Spleen (tissue), 11 donors: ENCODE data around the gene MPP4. TPM values are rescaled to one million over a fixed set of nuclear protein-coding genes. Genes with fewer than 3 reads are reported as not detected.

Experiments
- DNase-seq: peaks from one replicate; pipeline ENCODE4 v3.0.0-alpha.2; 2020
- H3K27ac ChIP-seq, 8 donors: fragments of 200-600 bp; sonication (generic) in 7 of 8; 1 replicate in 4 of 8; 2 replicates in 4 of 8; pipeline versions ENCODE4 v1.5.0 to v1.8.0; 2016 to 2021; ENCODE audit warnings: inconsistent platforms in 4 of 8, mild to moderate bottlenecking in 4 of 8, moderate library complexity in 1 of 8
- H3K27me3 ChIP-seq, 7 donors: fragments of 200-600 bp; sonication (generic) in 6 of 7; replicated peaks in 1 of 7; 1 replicate in 4 of 7; 2 replicates in 3 of 7; pipeline versions ENCODE4 v1.5.0 to v1.8.0; 2016 to 2021; ENCODE audit warnings: inconsistent platforms in 3 of 7, mild to moderate bottlenecking in 1 of 7
- H3K36me3 ChIP-seq, 6 donors: fragments of 200-600 bp; sonication (generic) in 5 of 6; 1 replicate in 4 of 6; 2 replicates in 2 of 6; pipeline versions ENCODE4 v1.5.0 to v1.8.0; 2016 to 2021; ENCODE audit warnings: inconsistent platforms in 2 of 6
- H3K4me1 ChIP-seq, 6 donors: fragments of 200-600 bp; sonication (generic) in 5 of 6; 1 replicate in 3 of 6; 2 replicates in 3 of 6; pipeline versions ENCODE4 v1.5.0 to v1.8.0; 2016 to 2021; ENCODE audit warnings: inconsistent platforms in 3 of 6
- H3K4me3 ChIP-seq, 8 donors: fragments of 200-600 bp; sonication (generic) in 7 of 8; 1 replicate in 4 of 8; 2 replicates in 4 of 8; pipeline versions ENCODE4 v1.5.0 to v1.8.0; 2016 to 2021; ENCODE audit warnings: inconsistent platforms in 4 of 8, mild to moderate bottlenecking in 4 of 8, moderate library complexity in 2 of 8
- H3K9me3 ChIP-seq, 8 donors: fragments of 200-600 bp; sonication (generic) in 7 of 8; 1 replicate in 4 of 8; 2 replicates in 4 of 8; pipeline versions ENCODE4 v1.5.0 to v1.8.0; 2016 to 2021; ENCODE audit warnings: inconsistent platforms in 4 of 8
- POLR2A ChIP-seq, 3 donors: fragments of 450-650 bp; IDR thresholded peaks; one replicate each; pipeline ENCODE4 v1.5.1; 2017; ENCODE audit warnings: antibody characterized with exemption in 3 of 3, mild to moderate bottlenecking in 1 of 3
- POLR2AphosphoS5 ChIP-seq, 3 donors: sonication (generic); formaldehyde crosslinking; IDR thresholded peaks; one replicate each; pipeline ENCODE4 v1.5.1; 2017; ENCODE audit warnings: antibody characterized with exemption in 3 of 3
- WGBS, 5 donors: extraction: QIAGEN DNeasy Blood & Tissue Kit in 3 of 5; methylation state at CpG; one replicate each; pipeline versions ENCODE4 v1.1.5 to v1.1.7; 2013 to 2018; 5-methylcytosine and 5-hydroxymethylcytosine counted together
- intact Hi-C: fragments of 100-400 bp; cut with DNase I; formaldehyde crosslinking; loops from one replicate; pipeline ENCODE4 v1.15.0; 2023; ENCODE audit warnings: low total_unique reads
- polyA plus RNA-seq, 3 donors: library from polyadenylated mRNA; stranded (reverse); fragments of 200-250 nt; gene quantifications; one replicate each; pipeline ENCODE4 v1.2.1, GENCODE V29; 2013
- small RNA-seq, 4 donors: library from RNA; depleted of rRNA; stranded (forward); fragments of <200 nt; gene quantifications; one replicate each; pipeline ENCODE3, GENCODE V24; 2016
- total RNA-seq, 7 donors: library from RNA; depleted of rRNA in 3 of 7; stranded (reverse); fragments of >200 nt in 3 of 7; fragmentation: NEBNext Ultra II Directional in 4 of 7; extraction: Animal tissue kit (Norgen Biotek cat#: 25700) in 4 of 7; gene quantifications; one replicate each; pipeline versions ENCODE4 v1.1.0 to v1.2.1, GENCODE V29; 2016 to 2021
- TF ChIP-seq, protein P1 (sequence below), 11 experiments: fragments of 200-600 bp in 7 of 11; fragments of 450-650 bp in 4 of 11; sonication (generic) in 4 of 11; IDR thresholded peaks in 8 of 11; conservative IDR thresholded peaks in 3 of 11; 1 replicate in 7 of 11; 2 replicates in 4 of 11; pipeline versions ENCODE4 v1.4.0 to v1.8.0; 2016 to 2021; ENCODE audit warnings: antibody characterized with exemption in 11 of 11, inconsistent platforms in 4 of 11, mild to moderate bottlenecking in 1 of 11
- donor health status: healthy with polysubstance abuse.
- donor health status: DM: no; HTN: no; CAD: no; lungs with moderate emphysema.
- donor health status: DM: no; HTN: no; CAD: no.
- donor health status: Bipolar disorder and iron deficiency.
- donor health status: healthy.
- donor health status: DM: no; HTN: no; CAD: no.
- donor health status: DM: yes; HTN: yes; CAD: no.

Gene MPP4
- total and polyA plus RNA-seq, 10 donors, result 0.13 to 4.3 (median 1.1) TPM

DNA sequence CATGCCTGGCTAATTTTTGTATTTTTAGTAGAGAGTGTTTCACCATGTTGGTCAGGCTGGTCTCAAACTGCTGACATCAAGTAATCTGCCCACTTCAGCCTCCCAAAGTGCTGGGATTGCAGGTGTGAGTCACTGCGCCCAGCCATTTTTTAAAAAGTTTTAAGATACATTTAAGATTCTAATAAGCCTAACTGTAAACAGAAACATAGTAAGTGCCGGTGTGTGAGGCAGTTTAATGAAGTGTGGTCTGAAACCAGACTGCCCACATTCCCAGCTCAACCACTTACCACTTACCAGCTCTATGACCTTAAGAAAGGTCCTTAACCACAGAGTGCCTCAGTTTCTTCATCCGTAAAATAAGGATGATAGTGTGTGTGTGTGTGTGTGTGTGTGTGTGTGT is 97.5 kb downstream of the MPP4 start:
- Histone ChIP-seq H3K27me3 (peaks cover 0 to 4% (median 0%) of the 10 kb centered on the region in 7 donors), H3K9me3 (peaks cover 0 to 16% (median 7%) of the 10 kb centered on the region in 8 donors), H3K4me3 (no peak overlapping the region), H3K27ac (no peak overlapping the region), H3K4me1 (no peaks in the 10 kb centered on the region), H3K36me3 (no peaks in the 10 kb centered on the region)
- DNase-seq, result no peak
- intact Hi-C loops, result no loop called here
- 88 to 96% (median 91%) methylated on average over 3 of the region's 3 CpGs for WGBS, 5 donors
- TF ChIP-seq, protein P1, sequence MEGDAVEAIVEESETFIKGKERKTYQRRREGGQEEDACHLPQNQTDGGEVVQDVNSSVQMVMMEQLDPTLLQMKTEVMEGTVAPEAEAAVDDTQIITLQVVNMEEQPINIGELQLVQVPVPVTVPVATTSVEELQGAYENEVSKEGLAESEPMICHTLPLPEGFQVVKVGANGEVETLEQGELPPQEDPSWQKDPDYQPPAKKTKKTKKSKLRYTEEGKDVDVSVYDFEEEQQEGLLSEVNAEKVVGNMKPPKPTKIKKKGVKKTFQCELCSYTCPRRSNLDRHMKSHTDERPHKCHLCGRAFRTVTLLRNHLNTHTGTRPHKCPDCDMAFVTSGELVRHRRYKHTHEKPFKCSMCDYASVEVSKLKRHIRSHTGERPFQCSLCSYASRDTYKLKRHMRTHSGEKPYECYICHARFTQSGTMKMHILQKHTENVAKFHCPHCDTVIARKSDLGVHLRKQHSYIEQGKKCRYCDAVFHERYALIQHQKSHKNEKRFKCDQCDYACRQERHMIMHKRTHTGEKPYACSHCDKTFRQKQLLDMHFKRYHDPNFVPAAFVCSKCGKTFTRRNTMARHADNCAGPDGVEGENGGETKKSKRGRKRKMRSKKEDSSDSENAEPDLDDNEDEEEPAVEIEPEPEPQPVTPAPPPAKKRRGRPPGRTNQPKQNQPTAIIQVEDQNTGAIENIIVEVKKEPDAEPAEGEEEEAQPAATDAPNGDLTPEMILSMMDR (IDR thresholded peaks at IDR 0.05 in 8 of 11, conservative IDR thresholded peaks at IDR 0.05 in 3 of 11), result no peak
- TF ChIP-seq POLR2A (IDR thresholded peaks at IDR 0.05), result no peak
- TF ChIP-seq POLR2AphosphoS5 (IDR thresholded peaks at IDR 0.05), result no peak

GRCh38 chr2:201597397-201597796 is 101.0 kb downstream of the MPP4 start:
- no peak overlapping the region for H3K27ac ChIP-seq
- intact Hi-C loops, result no loop called here
- H3K27me3 ChIP-seq, result peaks cover 0 to 4% (median 0%) of the 10 kb centered on the region in 7 donors
- H3K9me3 ChIP-seq, result peaks cover 0 to 17% (median 7%) of the 10 kb centered on the region in 8 donors
- DNase-seq, result no peak
- H3K4me1 ChIP-seq, result no peaks in the 10 kb centered on the region
- WGBS, 5 donors, result 64 to 94% (median 71%) methylated on average over 8 of the region's 8 CpGs
- no peaks in the 10 kb centered on the region for H3K36me3 ChIP-seq
- no peak for TF ChIP-seq POLR2AphosphoS5 (IDR thresholded peaks at IDR 0.05)
- TF ChIP-seq POLR2A (IDR thresholded peaks at IDR 0.05), result no peak
- TF ChIP-seq, protein P1 (IDR thresholded peaks at IDR 0.05 in 8 of 11, conservative IDR thresholded peaks at IDR 0.05 in 3 of 11), result no peak
- no peak overlapping the region for H3K4me3 ChIP-seq

Small RNA genes lying within 50 kb of the gene (small RNA-seq; reads per million reads assigned to genes)
- 0 reads per million in 4 donors for gene RNU6-651P

Other genes with a start within 250 kb of the MPP4 start
- 10 to 100 TPM; 36.0 to 63.0 (median 44.5) TPM for gene TRAK2, start 247.2 kb downstream of the MPP4 start, total RNA-seq
- 10 to 100 TPM in 1 of 3 donors, 1 to 10 TPM in 2; 7.1 to 11.8 (median 9.6) TPM for gene TRAK2, start 247.2 kb downstream of the MPP4 start, polyA plus RNA-seq
- 10 to 100 TPM; 13.4 to 45.3 (median 26.6) TPM for gene STRADB, start 246.9 kb downstream of the MPP4 start, total RNA-seq
- gene STRADB, start 246.9 kb downstream of the MPP4 start, polyA plus RNA-seq, result 10 to 100 TPM; 14.3 to 21.0 (median 19.6) TPM
- 10 to 100 TPM in 1 of 7 donors, 1 to 10 TPM in 6; 5.3 to 12.7 (median 7.9) TPM for gene TMEM237, start 55.1 kb downstream of the MPP4 start, total RNA-seq
- gene TMEM237, start 55.1 kb downstream of the MPP4 start, polyA plus RNA-seq, result 1 to 10 TPM; 3.0 to 3.7 (median 3.2) TPM
- gene ALS2, start 82.3 kb upstream of the MPP4 start, total RNA-seq, result 10 to 100 TPM; 13.2 to 32.7 (median 18.4) TPM
- 1 to 10 TPM; 2.7 to 4.9 (median 3.3) TPM for gene ALS2, start 82.3 kb upstream of the MPP4 start, polyA plus RNA-seq
- under 1 TPM in 2 of 7 donors, not detected in 5; 0.26 to 0.64 TPM for gene CDK15, start 107.9 kb upstream of the MPP4 start, total RNA-seq
- gene CDK15, start 107.9 kb upstream of the MPP4 start, polyA plus RNA-seq, result under 1 TPM in 2 of 3 donors, not detected in 1; 0.02 to 0.06 TPM